NCI-H2107 (cell line): Measurements from ENCODE around the gene VEZT.

Experiments
- DNase-seq: peaks from one replicate; lab custom pipeline; 2025; lab: John Stamatoyannopoulos, UW

The VEZT gene

GRCh38 chr12:95200128-95200894 is 17.3 kb upstream of the VEZT start:
- no peak for DNase-seq

- DNase-seq, result no peak
These were observed 16.4 kb upstream of the VEZT start for GRCh38 chr12:95201056-95201670.

DNA sequence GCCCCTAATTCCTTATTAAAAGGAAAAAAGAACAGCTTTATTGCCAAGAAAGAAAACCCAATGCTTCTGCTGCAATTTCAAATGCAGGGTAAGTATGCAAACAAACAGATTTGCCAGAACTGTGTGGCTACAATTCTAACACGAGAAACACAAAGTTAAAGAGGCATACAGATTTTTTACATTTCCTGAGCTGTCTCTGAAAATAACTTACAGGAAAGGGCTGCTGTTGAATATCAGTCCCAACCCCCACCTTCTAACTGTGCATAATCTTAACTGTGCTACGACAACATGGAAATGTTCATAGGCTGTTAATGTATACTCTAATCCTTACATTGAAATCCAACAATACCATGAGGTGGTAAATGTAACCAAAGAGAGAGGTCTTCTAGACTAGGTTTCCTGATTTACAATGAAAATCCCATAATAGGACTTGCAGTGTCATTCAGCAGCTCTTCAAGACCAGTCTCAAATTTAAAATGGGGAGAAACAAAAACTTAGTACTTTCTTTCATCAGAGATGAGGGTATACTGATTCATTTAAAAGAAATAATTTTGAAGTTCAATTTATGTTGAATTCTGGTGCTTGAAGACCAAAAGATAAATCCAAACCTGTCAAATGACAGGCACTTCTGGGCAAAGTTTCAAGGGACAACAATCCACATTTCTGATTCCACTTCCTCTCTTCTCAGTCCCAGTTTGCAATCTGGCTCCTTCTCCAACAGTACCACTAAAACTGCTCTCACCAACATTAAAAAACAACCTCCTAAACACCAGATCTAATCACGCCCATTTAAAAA is 14.7 kb upstream of the VEZT start:
- DNase-seq, result no peak

DNA sequence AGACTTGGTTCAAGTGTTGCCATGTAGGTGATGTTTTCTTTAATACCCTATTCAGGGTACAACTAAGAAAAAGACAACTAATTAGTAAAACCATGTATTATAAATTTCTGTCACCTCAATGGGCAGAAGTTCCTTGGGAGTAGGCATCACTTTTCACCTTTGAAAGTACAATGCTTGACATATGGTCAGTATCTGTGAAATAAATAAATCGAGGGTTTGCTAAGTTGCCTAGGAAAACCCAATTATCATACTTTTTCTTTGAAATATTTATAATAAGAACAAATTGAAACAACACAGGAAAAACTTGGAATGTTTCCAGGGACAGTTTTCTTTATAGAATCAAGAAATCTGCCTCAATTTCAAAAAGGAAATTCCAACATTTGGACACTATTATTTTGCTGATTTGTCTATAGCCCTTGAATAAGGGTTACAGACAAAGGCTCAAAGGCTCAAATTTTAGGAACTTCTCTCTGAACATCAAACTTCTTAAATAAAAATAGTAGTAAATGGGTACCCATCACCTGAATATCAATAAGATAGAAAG is 14.0 kb upstream of the VEZT start:
- no peak for DNase-seq

DNA sequence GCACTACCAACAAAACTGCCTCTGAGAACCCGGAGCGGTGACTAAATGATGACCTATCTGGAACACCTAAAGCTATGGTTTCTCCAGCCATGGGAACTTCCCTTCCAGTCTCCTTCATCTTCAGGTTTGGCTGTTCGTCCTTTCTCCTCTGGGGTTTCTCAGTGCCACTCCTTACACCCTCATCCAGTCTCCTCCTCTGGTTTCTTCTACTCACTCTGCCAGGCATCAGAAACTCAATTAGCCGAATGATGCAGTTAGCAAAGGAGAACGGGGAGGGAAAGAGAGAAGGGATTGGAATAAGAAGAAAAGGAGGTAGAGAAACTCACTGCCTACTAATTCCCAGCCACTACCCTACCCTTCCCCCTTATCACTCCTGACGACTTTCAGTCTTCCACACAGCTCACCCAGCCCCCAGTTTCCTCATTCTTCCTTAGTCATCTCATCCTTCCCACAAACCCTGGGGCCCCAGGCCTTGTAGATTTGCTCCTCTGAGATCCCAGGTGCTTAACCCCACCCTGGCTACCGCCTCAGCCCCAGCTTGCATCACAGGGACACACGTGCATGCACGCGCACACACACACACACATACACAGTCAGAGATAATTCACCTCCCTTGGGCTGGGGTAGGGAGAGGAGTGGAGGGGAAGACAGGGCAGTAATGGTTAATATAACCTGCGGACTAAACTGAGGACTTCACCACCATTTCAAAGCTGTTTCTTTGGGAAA is 13.3 kb upstream of the VEZT start:
- DNase-seq, result no peak

- DNase-seq, result no peak
These were observed 12.5 kb upstream of the VEZT start for GRCh38 chr12:95205016-95205624.

- no peak for DNase-seq
These were observed 11.9 kb upstream of the VEZT start for GRCh38 chr12:95205685-95206084.

- DNase-seq, result no peak
These were observed 10.7 kb upstream of the VEZT start for GRCh38 chr12:95206916-95207315.

DNA sequence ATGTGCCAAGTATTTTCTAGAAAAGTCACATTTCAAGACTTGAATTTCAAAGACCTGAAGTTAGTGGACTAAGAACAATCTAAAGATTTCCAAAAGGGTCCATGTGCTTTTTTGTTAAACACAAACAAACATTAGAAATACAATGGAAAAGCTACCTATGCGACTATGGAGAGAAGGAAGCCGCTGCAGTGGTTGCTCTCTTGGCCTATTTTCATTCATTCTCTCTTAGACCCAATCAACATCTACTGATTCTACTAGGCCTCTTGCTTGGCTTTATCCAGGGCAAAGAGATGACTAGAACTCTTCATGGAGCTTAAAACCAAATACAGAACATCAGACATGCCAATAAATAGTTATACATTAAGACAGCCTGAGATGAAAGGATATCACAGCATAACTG is 10.2 kb upstream of the VEZT start:
- no peak for DNase-seq

DNA sequence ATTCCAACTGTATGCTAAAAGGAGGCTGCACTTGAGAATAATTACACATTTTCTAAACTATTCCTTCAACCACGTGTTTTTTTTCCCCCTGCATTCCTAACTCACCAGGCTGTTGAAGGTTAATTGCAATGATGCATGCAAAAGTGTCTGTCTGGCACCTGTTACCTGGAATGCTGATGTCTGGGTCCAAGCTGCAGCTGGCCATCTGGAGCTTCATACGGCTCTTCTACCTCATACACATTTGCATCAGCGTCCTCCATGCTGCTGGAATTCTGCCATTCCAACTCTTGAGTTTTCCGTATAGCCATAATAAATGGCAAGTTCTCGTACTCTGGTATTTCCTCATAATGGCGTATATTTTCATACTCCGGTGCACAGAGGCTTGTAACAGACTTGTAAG is 8.9 kb upstream of the VEZT start:
- DNase-seq, result peak; percentile 57

- no peak for DNase-seq
These were observed 5.0 kb upstream of the VEZT start for GRCh38 chr12:95212586-95212985.

DNA sequence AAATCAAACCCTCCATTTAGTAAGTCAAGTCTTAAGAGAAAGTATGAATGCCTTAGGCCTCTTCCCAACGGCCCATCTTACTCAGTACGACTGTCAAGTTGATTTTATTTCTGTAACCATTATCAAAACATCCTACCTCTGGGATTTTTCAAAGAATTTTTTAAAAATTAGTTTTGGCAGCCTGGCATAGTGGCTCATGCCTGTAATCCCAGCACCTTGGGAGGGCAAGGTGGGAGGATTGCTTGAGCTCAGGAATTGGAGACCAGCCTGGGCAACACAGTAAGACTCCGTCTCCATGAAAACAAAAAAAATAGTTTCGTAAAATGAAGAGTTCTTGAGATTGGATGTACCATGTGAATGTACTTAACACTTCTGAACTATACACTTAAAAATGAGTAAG is 4.5 kb upstream of the VEZT start:
- no peak for DNase-seq

DNA sequence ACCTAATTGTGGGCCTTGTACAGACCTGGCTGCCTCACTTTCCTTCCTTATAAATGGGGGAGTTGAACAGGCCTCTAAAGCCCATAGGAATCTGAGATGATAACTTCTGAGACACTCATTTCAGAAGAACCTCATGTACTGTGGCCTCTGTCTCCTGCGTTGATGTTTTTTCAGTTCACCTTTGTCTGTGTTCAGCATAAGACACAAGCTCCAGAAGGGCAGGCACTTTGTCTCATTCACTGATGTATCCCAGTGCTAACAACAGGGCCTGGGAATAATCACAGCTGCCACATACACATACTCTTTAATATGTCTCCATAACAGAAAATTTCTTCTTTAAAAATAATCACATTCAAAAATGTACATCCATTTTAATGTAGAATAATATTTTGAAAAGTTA is 3.7 kb upstream of the VEZT start:
- DNase-seq, result no peak

GRCh38 chr12:95214466-95214865 is 3.1 kb upstream of the VEZT start:
- DNase-seq, result no peak

DNA sequence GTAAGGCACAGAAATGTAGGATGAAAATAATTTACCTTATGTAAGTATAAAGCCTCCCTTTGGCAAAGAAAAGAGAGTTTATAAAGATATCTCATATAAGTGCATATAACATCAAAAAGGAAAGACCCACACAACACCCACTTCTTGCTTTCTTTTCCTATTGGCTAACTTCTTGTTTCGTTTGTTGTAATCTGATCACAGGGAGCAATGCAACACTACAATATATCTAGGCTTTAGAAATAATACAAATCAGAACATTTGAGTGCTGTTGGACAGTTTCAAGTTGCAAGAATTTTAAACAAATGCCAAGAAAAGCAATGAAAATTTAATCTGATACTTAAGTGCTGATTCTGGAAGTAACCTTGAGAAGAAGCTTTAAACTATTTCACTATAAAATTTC is 1.7 kb upstream of the VEZT start:
- DNase-seq, result no peak

DNA sequence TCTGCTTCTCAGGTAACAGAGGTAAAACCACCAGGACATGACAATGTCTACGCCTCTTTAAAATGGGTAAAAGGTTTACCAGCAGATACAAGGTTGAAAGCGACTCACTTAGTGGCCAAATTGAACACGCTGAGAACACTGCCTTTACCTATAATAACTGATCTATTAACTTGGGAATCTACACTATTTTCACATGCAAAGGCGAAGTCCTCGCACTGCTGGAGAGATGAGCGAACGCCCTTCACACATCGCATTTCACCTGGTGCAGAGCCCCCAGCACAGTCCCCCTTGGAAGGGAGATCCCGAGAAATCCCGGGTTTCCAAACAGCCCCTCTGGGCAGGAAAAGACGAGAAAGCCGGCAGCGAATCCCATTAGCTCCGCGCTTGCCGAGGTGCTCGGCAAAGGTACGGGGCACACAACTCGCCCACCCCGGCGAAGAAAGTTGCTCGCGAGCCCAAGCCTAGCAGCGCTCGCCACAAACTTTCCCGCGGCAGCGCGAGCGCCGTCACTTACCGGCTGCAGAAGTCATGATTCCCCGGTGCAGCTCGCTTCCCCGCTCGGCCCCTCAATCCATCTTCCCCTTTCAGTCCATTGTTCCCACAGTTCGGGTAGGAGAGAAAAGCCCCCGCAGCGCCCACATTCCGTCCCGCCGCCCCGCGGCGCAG is 763 bp upstream of the VEZT start:
- no peak for DNase-seq

DNA sequence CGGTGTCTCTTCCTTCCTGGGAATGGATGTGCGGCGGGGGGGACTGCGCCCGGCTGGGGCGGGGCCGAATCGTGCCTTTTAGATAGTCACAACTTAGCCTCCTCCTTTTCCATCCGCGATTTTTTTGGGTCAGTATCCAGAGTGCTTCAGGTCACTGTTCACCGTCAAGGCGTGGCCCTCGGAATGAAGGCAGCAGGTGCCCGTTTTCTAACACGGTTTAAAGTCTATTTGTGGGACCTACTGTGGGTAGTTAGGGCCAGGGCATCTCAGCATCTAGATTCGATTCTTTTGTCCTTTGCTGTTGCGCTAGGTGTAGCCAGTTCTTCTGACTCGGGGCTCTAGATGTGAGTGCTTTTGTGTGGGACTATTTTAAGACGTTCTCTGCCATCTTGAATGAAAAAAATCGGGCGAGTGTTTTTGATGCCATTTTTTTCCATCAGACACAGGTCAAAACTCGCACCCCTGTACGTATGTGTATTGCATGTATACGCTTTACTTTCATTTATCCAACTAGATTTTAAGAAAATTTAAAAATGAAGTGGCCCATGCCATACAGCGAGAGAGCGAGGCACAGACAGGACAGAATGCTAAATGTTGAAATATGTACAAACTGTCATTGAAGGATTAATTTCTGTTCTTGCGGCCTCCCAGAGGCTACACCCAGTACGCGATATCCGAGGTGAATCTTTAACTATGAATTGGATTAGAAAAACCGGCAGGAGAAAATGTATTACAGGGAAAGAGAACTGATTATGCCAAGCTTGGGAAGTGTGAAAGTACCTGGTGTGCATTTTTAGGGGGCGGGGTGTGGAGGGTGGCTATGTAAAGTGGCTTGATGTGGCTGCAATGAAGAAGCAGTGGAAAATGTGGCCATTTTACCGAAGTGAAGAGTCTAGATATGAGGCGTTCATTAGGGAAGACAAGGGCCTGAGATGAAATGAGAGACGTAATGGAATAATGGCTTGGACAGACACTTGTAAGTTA is 835 bp downstream of the VEZT start:
- peak; percentile 69 for DNase-seq

GRCh38 chr12:95220190-95220589 is 2.6 kb downstream of the VEZT start:
- DNase-seq, result no peak

GRCh38 chr12:95220726-95221125 is 3.1 kb downstream of the VEZT start:
- DNase-seq, result no peak
